SH-SY5Y (cell line): ENCODE measurements around the gene PDHX.

Experiments used
- GATA2 ChIP-seq: IDR thresholded peaks from 2 replicates; pipeline ENCODE4 v1.6.1; 2011; ENCODE audit warnings: mild to moderate bottlenecking, low read depth, low read length
- GATA3 ChIP-seq: IDR thresholded peaks from 2 replicates; pipeline ENCODE4 v1.6.1; 2011; ENCODE audit warnings: low read depth, mild to moderate bottlenecking, low read length, moderate library complexity

DNA sequence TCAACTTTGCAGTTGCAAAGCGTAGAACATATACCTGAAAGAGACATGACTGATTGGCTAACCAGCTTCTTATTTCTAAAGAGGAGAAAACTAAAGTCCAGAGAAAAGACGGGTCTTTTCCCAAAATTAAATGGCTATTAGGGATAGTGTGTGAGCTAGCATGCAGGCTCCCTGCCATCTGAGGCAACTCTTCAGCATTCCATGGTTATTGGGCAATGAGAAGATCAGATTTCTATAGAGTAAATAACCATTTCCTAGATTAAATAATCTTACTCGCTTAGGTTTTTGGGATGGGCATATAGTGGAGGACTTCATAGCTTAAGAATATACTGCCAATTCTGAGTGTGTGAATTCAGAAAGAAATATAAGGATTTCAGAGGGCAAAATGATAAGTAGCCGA, 95.0 kb downstream of the PDHX start:
- no peak for TF ChIP-seq GATA2
- TF ChIP-seq GATA3: no peak
